SU-DHL-6 (cell line): Measurements from ENCODE around the gene GRM7.

Experiments
- H2AFZ ChIP-seq: fragments of 200-600 bp; sonication (generic); 2 replicates; pipeline ENCODE4 v1.6.1; 2014; ENCODE audit warnings: low read depth, mild to moderate bottlenecking, moderate library complexity, mixed read lengths, antibody characterized with exemption, low read length; ENCODE audit not compliant: severe bottlenecking
- H3F3A ChIP-seq: fragments of 200-600 bp; shearing (Covaris generic); 2 replicates; pipeline ENCODE4 v1.6.0; 2016; ENCODE audit warnings: antibody characterized with exemption, mild to moderate bottlenecking; ENCODE audit not compliant: insufficient read depth
- H3K27ac ChIP-seq: fragments of 200-600 bp; sonication (generic); 2 replicates; pipeline ENCODE4 v1.5.1; 2016; ENCODE audit warnings: low read depth, mild to moderate bottlenecking, low read length, moderate library complexity, mixed read lengths
- H3K27me3 ChIP-seq: fragments of 200-600 bp; sonication (generic), shearing (Covaris generic); 2 replicates; pipeline ENCODE4 v1.6.0; 2014; ENCODE audit warnings: mild to moderate bottlenecking, low read length
- H3K36me3 ChIP-seq: fragments of 200-600 bp; sonication (generic); 2 replicates; pipeline ENCODE4 v1.6.1; 2014; ENCODE audit warnings: mild to moderate bottlenecking, low read length, mixed read lengths
- H3K4me2 ChIP-seq: fragments of 300-600, 200-600 bp; shearing (Covaris generic), sonication (generic); 2 replicates; pipeline ENCODE4 v1.6.0; 2014; ENCODE audit warnings: low read length, low read depth, mild to moderate bottlenecking; ENCODE audit not compliant: poor library complexity, severe bottlenecking
- H3K4me3 ChIP-seq: fragments of 200-600 bp; sonication (generic); 2 replicates; pipeline ENCODE4 v1.5.1; 2014; ENCODE audit warnings: antibody characterized with exemption, low read length, mild to moderate bottlenecking, mixed read lengths; ENCODE audit not compliant: insufficient read depth, poor library complexity, severe bottlenecking
- H3K79me2 ChIP-seq: fragments of 200-600 bp; sonication (generic); 2 replicates; pipeline ENCODE4 v1.6.1; 2014; ENCODE audit warnings: mild to moderate bottlenecking, low read length, moderate library complexity; ENCODE audit not compliant: insufficient read depth
- H3K9ac ChIP-seq: fragments of 200-600 bp; sonication (generic); 2 replicates; pipeline ENCODE4 v1.7.0; 2014; ENCODE audit warnings: mild to moderate bottlenecking, low read length
- H3K9me2 ChIP-seq: fragments of 200-600 bp; sonication (generic); replicated peaks from 2 replicates; pipeline ENCODE4 v1.6.1; 2014; ENCODE audit warnings: low read length; ENCODE audit not compliant: insufficient read depth
- H3K9me3 ChIP-seq: fragments of 200-600 bp; sonication (generic); 2 replicates; pipeline ENCODE4 v1.6.1; 2014; ENCODE audit warnings: low read length, mixed read lengths; ENCODE audit not compliant: insufficient read depth
- H4K20me1 ChIP-seq: fragments of 200-600 bp; sonication (generic); 2 replicates; pipeline ENCODE4 v1.6.1; 2014; ENCODE audit warnings: low read depth, mild to moderate bottlenecking, antibody characterized with exemption, low read length, moderate library complexity, mixed read lengths
- CTCF ChIP-seq: fragments of 200-600 bp; sonication (generic); IDR thresholded peaks from one replicate; pipeline ENCODE4 v1.5.1; 2017; ENCODE audit warnings: antibody characterized with exemption, mild to moderate bottlenecking, low read length, moderate library complexity; ENCODE audit not compliant: insufficient read depth, poor library complexity, severe bottlenecking
- EZH2phosphoT487 ChIP-seq: fragments of 200-600 bp; sonication (generic), shearing (Covaris generic); conservative IDR thresholded peaks from 2 replicates; pipeline ENCODE4 v1.6.1; 2018; ENCODE audit warnings: mild to moderate bottlenecking, antibody characterized with exemption, low read length, moderate library complexity, mixed read lengths

Gene GRM7

DNA sequence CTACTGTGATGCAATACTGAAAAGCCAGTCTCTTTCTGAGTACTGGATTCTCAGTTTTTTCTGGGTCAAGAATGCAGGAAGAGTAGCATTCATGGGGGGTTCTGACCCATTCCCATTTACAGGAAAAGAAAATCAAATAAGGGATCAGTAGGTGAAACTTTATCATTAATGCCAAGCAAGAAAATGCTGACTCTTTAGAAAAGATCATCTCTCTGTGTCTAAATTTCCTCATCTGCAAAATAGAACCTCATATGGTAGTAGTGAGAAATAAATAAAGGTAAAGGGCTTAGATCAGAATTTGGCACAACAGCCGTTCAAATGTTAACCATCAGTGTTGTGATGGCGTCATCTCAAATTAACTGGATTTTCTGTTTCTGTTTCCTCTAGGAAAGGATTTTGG lies 833.1 kb downstream of the GRM7 start:
- H2AFZ ChIP-seq, result no peak overlapping the region
- no peak overlapping the region for H3K4me3 ChIP-seq
- H3K79me2 ChIP-seq, result no peaks in the 10 kb centered on the region
- H3K36me3 ChIP-seq, result no peaks in the 10 kb centered on the region
- TF ChIP-seq CTCF, result no peak
- no peak for TF ChIP-seq EZH2phosphoT487
- H3K9me2 ChIP-seq, result no peaks in the 10 kb centered on the region
- H3K9ac ChIP-seq, result no peak overlapping the region
- no peaks in the 10 kb centered on the region for H4K20me1 ChIP-seq
- H3K4me2 ChIP-seq, result no peak overlapping the region
- H3F3A ChIP-seq, result no peaks in the 10 kb centered on the region
- H3K9me3 ChIP-seq, result no peaks in the 10 kb centered on the region
- no peak overlapping the region for H3K27ac ChIP-seq
- H3K27me3 ChIP-seq, result no peaks in the 10 kb centered on the region

DNA sequence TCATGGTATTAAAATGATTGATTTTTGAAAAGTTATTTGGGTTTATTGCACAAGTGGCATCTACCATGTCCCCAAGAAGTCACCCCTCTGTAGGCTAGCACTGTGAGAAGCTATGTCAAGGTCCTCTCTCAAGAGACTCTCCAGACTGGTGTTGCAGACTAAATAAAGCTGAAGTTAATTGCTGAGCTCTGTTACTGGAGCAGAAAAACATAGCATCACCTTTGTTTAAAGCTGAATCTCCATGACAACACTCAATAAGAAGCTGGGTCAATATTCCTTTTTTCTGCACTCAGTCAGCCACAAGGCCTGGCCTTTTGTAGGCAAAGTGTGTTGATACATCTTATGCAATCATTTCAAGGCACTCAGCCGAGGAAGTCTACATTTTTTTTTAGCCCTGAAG lies 834.1 kb downstream of the GRM7 start:
- Histone ChIP-seq H3K27ac (no peak overlapping the region), H3K4me2 (no peak overlapping the region), H3K36me3 (no peaks in the 10 kb centered on the region), H4K20me1 (no peaks in the 10 kb centered on the region), H3K9ac (no peak overlapping the region), H3K79me2 (no peaks in the 10 kb centered on the region), H2AFZ (no peak overlapping the region), H3K9me2 (no peaks in the 10 kb centered on the region), H3F3A (no peaks in the 10 kb centered on the region), H3K27me3 (no peaks in the 10 kb centered on the region), H3K4me3 (no peak overlapping the region), H3K9me3 (no peaks in the 10 kb centered on the region)
- no peak for TF ChIP-seq EZH2phosphoT487
- no peak for TF ChIP-seq CTCF

DNA sequence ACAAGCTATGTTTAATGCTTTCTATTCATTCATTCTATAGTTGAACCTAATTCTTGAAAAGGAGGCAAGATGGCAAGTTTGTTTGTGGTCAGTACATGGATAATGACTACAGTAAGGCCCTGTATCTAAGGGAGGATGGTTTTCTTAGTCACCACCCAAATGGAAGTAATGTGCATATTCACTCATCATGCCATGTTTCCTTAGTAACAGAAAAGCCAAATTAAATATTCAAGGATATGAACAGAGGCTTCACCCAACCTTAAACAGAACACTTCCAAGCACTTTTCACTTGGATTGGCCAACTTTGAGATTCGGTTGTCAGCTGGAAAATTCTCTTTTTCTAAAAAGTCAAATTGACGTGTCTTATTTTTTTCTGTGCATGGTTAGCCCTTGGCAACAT lies 835.4 kb downstream of the GRM7 start:
- H3K27ac ChIP-seq, result no peak overlapping the region
- no peak overlapping the region for H3K9ac ChIP-seq
- H4K20me1 ChIP-seq, result no peaks in the 10 kb centered on the region
- TF ChIP-seq CTCF (no peak), EZH2phosphoT487 (no peak)
- H3K4me3 ChIP-seq, result no peak overlapping the region
- H3K4me2 ChIP-seq, result no peak overlapping the region
- H3K27me3 ChIP-seq, result no peaks in the 10 kb centered on the region
- H3K79me2 ChIP-seq, result no peaks in the 10 kb centered on the region
- H3K9me3 ChIP-seq, result no peaks in the 10 kb centered on the region
- H3K36me3 ChIP-seq, result no peaks in the 10 kb centered on the region
- H2AFZ ChIP-seq, result no peak overlapping the region
- H3F3A ChIP-seq, result no peaks in the 10 kb centered on the region
- no peaks in the 10 kb centered on the region for H3K9me2 ChIP-seq

DNA sequence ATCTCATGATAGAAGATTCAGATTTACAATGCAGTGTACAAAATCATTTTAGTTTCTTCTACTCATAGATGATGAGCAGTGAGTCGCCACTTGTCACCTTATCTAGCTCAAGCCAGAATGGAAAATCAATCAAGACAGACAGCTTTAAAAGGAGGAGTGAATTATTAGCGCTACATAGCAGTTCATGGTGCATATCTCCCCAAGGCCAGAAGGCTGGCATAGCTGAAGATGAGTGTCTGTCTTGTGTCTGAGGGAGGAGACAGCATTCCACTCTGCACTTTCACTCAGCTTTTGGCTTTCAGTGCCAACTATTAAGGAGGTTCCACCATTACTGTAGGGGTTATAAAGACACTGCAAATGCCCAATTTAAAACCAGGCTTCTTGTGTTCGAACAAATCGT lies 836.6 kb downstream of the GRM7 start:
- H2AFZ ChIP-seq, result no peak overlapping the region
- no peaks in the 10 kb centered on the region for H3K36me3 ChIP-seq
- H4K20me1 ChIP-seq, result no peaks in the 10 kb centered on the region
- H3K27ac ChIP-seq, result no peak overlapping the region
- H3K4me3 ChIP-seq, result no peak overlapping the region
- TF ChIP-seq EZH2phosphoT487, result no peak
- no peak for TF ChIP-seq CTCF
- no peaks in the 10 kb centered on the region for H3K9me2 ChIP-seq
- H3F3A ChIP-seq, result no peaks in the 10 kb centered on the region
- no peak overlapping the region for H3K9ac ChIP-seq
- H3K79me2 ChIP-seq, result no peaks in the 10 kb centered on the region
- H3K4me2 ChIP-seq, result no peak overlapping the region
- H3K9me3 ChIP-seq, result no peaks in the 10 kb centered on the region
- H3K27me3 ChIP-seq, result no peaks in the 10 kb centered on the region
